H1 (cell line): ENCODE results near the gene CASD1. TPM values are rescaled to one million over a fixed set of nuclear protein-coding genes. Genes with fewer than 3 reads are reported as not detected.

Experiments used
- CTCF ChIA-PET: fragments of 300-600 bp; sonication (Branson Sonifier 250); formaldehyde crosslinking; loops from one replicate; lab custom pipeline; 2021; ENCODE audit not compliant: partially characterized antibody; lab: Charles Lee
- POLR2A ChIA-PET: fragments of 300-600 bp; sonication (Branson Sonifier 250); formaldehyde crosslinking; loops from one replicate; lab custom pipeline; 2021; ENCODE audit warnings: inconsistent platforms; ENCODE audit not compliant: partially characterized antibody; lab: Charles Lee
- DNase-seq, 2 experiments: peaks; one replicate each; pipeline versions ENCODE4 v3.0.0 to v3.0.0-alpha.2; 2010 to 2022; ENCODE audit warnings: low spot score in 2 of 2, low read depth in 1 of 2, mixed read lengths in 1 of 2
- FAIRE-seq: peaks from 2 replicates; lab custom pipeline; 2011; peaks lifted over from hg19 to GRCh38; lab: Jason Lieb, UNC
- H2AFZ ChIP-seq: 2 replicates; pipeline ENCODE4 v1.8.1; 2012; ENCODE audit warnings: low read length, inconsistent platforms
- H2AK5ac ChIP-seq: 2 replicates; pipeline ENCODE4 v1.6.1; 2013; ENCODE audit warnings: low read depth, low read length
- H2BK120ac ChIP-seq: replicated peaks from 2 replicates; pipeline ENCODE3; 2013; ENCODE audit warnings: low read depth, low read length, inconsistent platforms
- H2BK12ac ChIP-seq: 2 replicates; pipeline ENCODE4 v1.6.1; 2013; ENCODE audit warnings: low read depth, low read length
- H2BK15ac ChIP-seq: 2 replicates; pipeline ENCODE4 v1.6.1; 2013; ENCODE audit warnings: low read length
- H2BK20ac ChIP-seq: 2 replicates; pipeline ENCODE4 v1.6.1; 2013; ENCODE audit warnings: low read length
- H2BK5ac ChIP-seq: 2 replicates; pipeline ENCODE4 v1.6.1; 2013; ENCODE audit warnings: low read depth, low read length
- H3K14ac ChIP-seq: 2 replicates; pipeline ENCODE4 v1.6.1; 2013; ENCODE audit warnings: inconsistent platforms; ENCODE audit not compliant: insufficient read length
- H3K18ac ChIP-seq: 2 replicates; pipeline ENCODE4 v1.6.1; 2013; ENCODE audit warnings: low read length; ENCODE audit errors: extremely low read depth
- H3K23ac ChIP-seq: 2 replicates; pipeline ENCODE4 v1.6.1; 2013; ENCODE audit warnings: inconsistent platforms; ENCODE audit not compliant: insufficient read length
- H3K23me2 ChIP-seq: 2 replicates; pipeline ENCODE4 v1.6.1; 2013; ENCODE audit warnings: low read depth, low read length
- H3K27ac ChIP-seq: 2 replicates; pipeline ENCODE4 v1.6.1; 2011; ENCODE audit warnings: low read depth, low read length, inconsistent platforms
- H3K27me3 ChIP-seq, 4 experiments: replicated peaks in 1 of 4; 1 replicate in 1 of 4; 2 replicates in 3 of 4; pipeline versions ENCODE4 v1.6.1 to v1.8.1; 2011 to 2013; ENCODE audit warnings: low read length in 3 of 4, mild to moderate bottlenecking in 3 of 4, inconsistent platforms in 2 of 4, mixed read lengths in 2 of 4, moderate library complexity in 1 of 4; ENCODE audit not compliant: control insufficient read depth in 3 of 4, insufficient read depth in 3 of 4; ENCODE audit errors: extremely low read depth in 1 of 4
- H3K36me3 ChIP-seq, 4 experiments: 2 replicates each; pipeline versions ENCODE4 v1.6.1 to v1.8.1; 2011 to 2013; ENCODE audit warnings: mild to moderate bottlenecking in 4 of 4, low read length in 3 of 4, moderate library complexity in 2 of 4, control low read depth in 1 of 4, inconsistent platforms in 1 of 4; ENCODE audit not compliant: insufficient read depth in 4 of 4, control insufficient read depth in 2 of 4
- H3K4ac ChIP-seq: replicated peaks from 2 replicates; pipeline ENCODE3; 2013; ENCODE audit warnings: low read length, low read depth, mixed read lengths, inconsistent platforms; ENCODE audit not compliant: insufficient read length
- H3K4me1 ChIP-seq, 4 experiments: replicated peaks in 1 of 4; 1 replicate in 1 of 4; 2 replicates in 3 of 4; pipeline versions ENCODE4 v1.6.1 to v1.8.1; 2011 to 2013; ENCODE audit warnings: low read length in 3 of 4, inconsistent platforms in 2 of 4, mixed read lengths in 1 of 4; ENCODE audit not compliant: insufficient read depth in 4 of 4, control insufficient read depth in 3 of 4
- H3K4me2 ChIP-seq, 2 experiments: 2 replicates each; pipeline versions ENCODE4 v1.6.1 to v1.8.1; 2011 to 2013; ENCODE audit warnings: low read depth in 2 of 2, low read length in 2 of 2, control low read depth in 1 of 2, inconsistent platforms in 1 of 2, mild to moderate bottlenecking in 1 of 2; ENCODE audit not compliant: insufficient read depth in 1 of 2
- H3K4me3 ChIP-seq, 4 experiments: fragments of 200-600, 300-600 bp in 1 of 4; sonication (generic), shearing (Covaris generic), sonication (Bioruptor Twin) in 1 of 4; 2 replicates each; pipeline versions ENCODE4 v1.5.1 to v1.8.1; 2011 to 2016; ENCODE audit warnings: low read length in 4 of 4, low read depth in 3 of 4, control low read depth in 2 of 4, inconsistent platforms in 2 of 4, mild to moderate bottlenecking in 2 of 4, mixed read lengths in 1 of 4, moderate library complexity in 1 of 4; ENCODE audit not compliant: insufficient read depth in 2 of 4; ENCODE audit errors: extremely low read depth in 1 of 4
- H3K56ac ChIP-seq: replicated peaks from 2 replicates; pipeline ENCODE3; 2013; ENCODE audit warnings: low read depth, mild to moderate bottlenecking, mixed read lengths, low read length, inconsistent platforms; ENCODE audit not compliant: insufficient read length
- H3K79me1 ChIP-seq: 2 replicates; pipeline ENCODE4 v1.6.1; 2013; ENCODE audit warnings: low read depth, low read length, control low read depth
- H3K79me2 ChIP-seq, 2 experiments: 2 replicates each; pipeline versions ENCODE4 v1.6.1 to v1.8.1; 2012 to 2013; ENCODE audit warnings: low read length in 2 of 2, mild to moderate bottlenecking in 2 of 2, inconsistent platforms in 1 of 2; ENCODE audit not compliant: insufficient read depth in 2 of 2, control insufficient read depth in 1 of 2
- H3K9ac ChIP-seq, 4 experiments: replicated peaks in 1 of 4; 1 replicate in 1 of 4; 2 replicates in 3 of 4; pipeline versions ENCODE4 v1.6.1 to v1.8.1; 2011 to 2013; ENCODE audit warnings: low read depth in 3 of 4, low read length in 3 of 4, control low read depth in 2 of 4, mild to moderate bottlenecking in 2 of 4, moderate library complexity in 2 of 4, inconsistent platforms in 1 of 4; ENCODE audit errors: extremely low read depth in 1 of 4
- H3K9me3 ChIP-seq, 2 experiments: 2 replicates each; pipeline versions ENCODE4 v1.6.1 to v1.8.1; 2012 to 2013; ENCODE audit warnings: mild to moderate bottlenecking in 2 of 2, moderate library complexity in 2 of 2, control low read depth in 1 of 2, inconsistent platforms in 1 of 2, low read depth in 1 of 2, low read length in 1 of 2, mixed read lengths in 1 of 2; ENCODE audit not compliant: insufficient read depth in 2 of 2
- H4K20me1 ChIP-seq, 2 experiments: replicated peaks in 1 of 2; 2 replicates each; pipeline versions ENCODE3 to v1.8.1; 2011 to 2013; ENCODE audit warnings: inconsistent platforms in 2 of 2, low read length in 2 of 2, mild to moderate bottlenecking in 1 of 2; ENCODE audit not compliant: insufficient read depth in 2 of 2, control insufficient read depth in 1 of 2
- H4K5ac ChIP-seq: 2 replicates; pipeline ENCODE4 v1.6.1; 2013; ENCODE audit warnings: low read length, low read depth, mixed read lengths, inconsistent platforms; ENCODE audit not compliant: insufficient read length
- H4K8ac ChIP-seq: 2 replicates; pipeline ENCODE4 v1.8.0; 2013; ENCODE audit warnings: mild to moderate bottlenecking, moderate library complexity, low read length, inconsistent platforms; ENCODE audit not compliant: insufficient read depth; ENCODE audit errors: extremely low read depth
- H4K91ac ChIP-seq: replicated peaks from 2 replicates; pipeline ENCODE3; 2013; ENCODE audit warnings: low read length, mixed read lengths, inconsistent platforms; ENCODE audit not compliant: insufficient read length
- ATF2 ChIP-seq: IDR thresholded peaks from 2 replicates; pipeline ENCODE4 v1.6.1; 2012; ENCODE audit warnings: low read length, inconsistent platforms
- CHD2 ChIP-seq: IDR thresholded peaks from 2 replicates; pipeline ENCODE4 v1.6.1; 2012; ENCODE audit warnings: low read length, improper control_type of control experiment
- HDAC6 ChIP-seq: IDR thresholded peaks from one replicate; pipeline ENCODE4 v1.7.1; 2012; ENCODE audit warnings: low read depth, mild to moderate bottlenecking, inconsistent platforms, low read length, moderate library complexity
- POLR2AphosphoS5 ChIP-seq: IDR thresholded peaks from 2 replicates; pipeline ENCODE4 v1.6.1; 2011; ENCODE audit warnings: low read depth, low read length
- RBBP5 ChIP-seq: IDR thresholded peaks from 2 replicates; pipeline ENCODE4 v1.7.1; 2012; ENCODE audit warnings: low read depth, mild to moderate bottlenecking, inconsistent platforms, low read length, moderate library complexity, borderline replicate concordance
- SAP30 ChIP-seq: fragments of 300-600 bp; sonication (generic); IDR thresholded peaks from 2 replicates; pipeline ENCODE4 v1.7.1; 2012; ENCODE audit warnings: low read length, moderate library complexity, mild to moderate bottlenecking, inconsistent platforms; ENCODE audit not compliant: insufficient read depth, insufficient replicate concordance
- polyA plus RNA-seq, 7 experiments: library from polyadenylated mRNA; depleted of rRNA in 3 of 7; stranded (reverse) in 5 of 7; unstranded in 2 of 7; fragments of >200 nt in 5 of 7; fragments of 200-250 nt in 2 of 7; gene quantifications; 1 replicate in 5 of 7; 2 replicates in 1 of 7; 4 replicates in 1 of 7; pipeline versions ENCODE4 v1.2.1 to v1.2.3, GENCODE V29; 2011 to 2013; ENCODE audit warnings: missing spikeins in 2 of 7, mixed read lengths in 2 of 7
- total RNA-seq: library from RNA; stranded (reverse); fragmentation: NEBNext Ultra II Directional; extraction: Animal tissue kit (Norgen Biotek cat#: 25700); gene quantifications from 2 replicates; pipeline ENCODE4 v1.2.1, GENCODE V29; 2021
- TF ChIP-seq, protein P1 (sequence below): IDR thresholded peaks from 2 replicates; pipeline ENCODE4 v1.6.1; 2012; ENCODE audit warnings: inconsistent platforms

CASD1 gene
- total and polyA plus RNA-seq, 2 of the 8 experiments (the other 6 are each of a cell fraction or from before 2014, with no cell fraction given): 14.2 to 18.8 TPM

DNA sequence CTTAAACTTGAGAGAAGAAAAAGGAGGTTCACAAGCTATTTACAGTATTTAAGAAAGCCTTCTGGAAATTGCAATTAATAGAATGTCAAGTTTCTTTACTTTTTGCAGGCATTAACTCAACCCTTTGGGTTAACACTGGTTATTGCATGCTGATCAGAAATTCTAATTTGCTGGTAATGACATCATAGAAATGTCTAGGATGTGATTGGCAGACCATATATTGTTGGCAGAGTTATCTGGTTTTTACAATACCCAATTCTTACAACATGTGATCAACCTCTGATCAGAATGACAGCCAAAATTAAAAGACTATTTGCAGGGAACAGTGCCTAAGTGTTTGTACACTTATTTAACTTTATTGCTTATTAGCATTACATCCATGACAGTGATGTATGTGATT is 1.6 kb upstream of the CASD1 start:
- H3K27me3 ChIP-seq: no peaks in the 10 kb centered on the region
- no peak overlapping the region for H4K8ac ChIP-seq
- no peak overlapping the region for H2BK5ac ChIP-seq
- no peak overlapping the region for H2BK12ac ChIP-seq
- no peak overlapping the region for H4K91ac ChIP-seq
- no peak overlapping the region for H3K56ac ChIP-seq
- H3K4me3 ChIP-seq: no peak overlapping the region
- ChIA-PET POLR2A (no interaction called here), CTCF (no interaction called here)
- H4K5ac ChIP-seq: no peak overlapping the region
- no peak overlapping the region for H2AFZ ChIP-seq
- H3K79me2 ChIP-seq: peaks cover 0 to 27% of the 10 kb centered on the region in 2 experiments; a peak in 3 of 4 replicates
- H3K23me2 ChIP-seq: peaks cover 5% of the 10 kb centered on the region; the same call in 1 of the 2 replicates
- H3K36me3 ChIP-seq: no peaks in the 10 kb centered on the region
- DNase-seq: no peak
- no peak overlapping the region for H3K9ac ChIP-seq
- no peak overlapping the region for H2AK5ac ChIP-seq
- no peak overlapping the region for H2BK120ac ChIP-seq
- no peak overlapping the region for H3K4me2 ChIP-seq
- peaks cover 0 to 8% (median 4%) of the 10 kb centered on the region in 4 experiments; a peak in 6 of 7 replicates for H3K4me1 ChIP-seq
- no peak overlapping the region for H3K14ac ChIP-seq
- H2BK15ac ChIP-seq: no peak overlapping the region
- H3K4ac ChIP-seq: no peak overlapping the region
- no peaks in the 10 kb centered on the region for H3K79me1 ChIP-seq
- no peak overlapping the region for H3K23ac ChIP-seq
- H4K20me1 ChIP-seq: peaks cover 0 to 3% of the 10 kb centered on the region in 2 experiments
- H3K9me3 ChIP-seq: no peaks in the 10 kb centered on the region
- H3K27ac ChIP-seq: no peak overlapping the region
- no peak for FAIRE-seq
- H3K18ac ChIP-seq: no peak overlapping the region
- H2BK20ac ChIP-seq: no peak overlapping the region
- TF ChIP-seq CHD2 (no peak), HDAC6 (no peak), SAP30 (no peak), ATF2 (no peak), POLR2AphosphoS5 (no peak), RBBP5 (no peak)
- TF ChIP-seq, protein P1, sequence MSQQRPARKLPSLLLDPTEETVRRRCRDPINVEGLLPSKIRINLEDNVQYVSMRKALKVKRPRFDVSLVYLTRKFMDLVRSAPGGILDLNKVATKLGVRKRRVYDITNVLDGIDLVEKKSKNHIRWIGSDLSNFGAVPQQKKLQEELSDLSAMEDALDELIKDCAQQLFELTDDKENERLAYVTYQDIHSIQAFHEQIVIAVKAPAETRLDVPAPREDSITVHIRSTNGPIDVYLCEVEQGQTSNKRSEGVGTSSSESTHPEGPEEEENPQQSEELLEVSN: no peak
